NCI-H69 (cell line): ENCODE results near the gene RAPGEF3.

Experiments
- DNase-seq: peaks from one replicate; lab custom pipeline; 2025; lab: John Stamatoyannopoulos, UW

RAPGEF3 gene

DNA sequence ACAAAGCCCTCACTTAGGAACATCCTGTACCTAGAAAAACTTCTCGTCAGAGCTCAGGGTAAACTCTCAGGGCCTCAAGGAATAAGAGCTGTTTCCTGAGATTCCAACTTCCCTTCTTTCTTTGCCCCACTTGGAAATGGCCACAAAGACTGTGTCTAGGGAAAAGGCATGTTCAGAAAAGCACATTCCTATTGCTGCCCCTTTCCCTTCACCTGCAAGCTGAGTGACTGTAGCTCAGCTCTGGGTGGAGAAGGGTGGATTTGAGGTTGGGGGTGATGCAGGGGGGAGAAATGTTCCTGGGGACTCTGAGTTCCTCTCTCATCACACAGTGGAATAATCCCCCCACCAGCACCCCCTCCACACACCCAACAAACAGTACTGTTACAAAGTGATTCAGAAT is 40.1 kb downstream of the RAPGEF3 start:
- no peak for DNase-seq

DNA sequence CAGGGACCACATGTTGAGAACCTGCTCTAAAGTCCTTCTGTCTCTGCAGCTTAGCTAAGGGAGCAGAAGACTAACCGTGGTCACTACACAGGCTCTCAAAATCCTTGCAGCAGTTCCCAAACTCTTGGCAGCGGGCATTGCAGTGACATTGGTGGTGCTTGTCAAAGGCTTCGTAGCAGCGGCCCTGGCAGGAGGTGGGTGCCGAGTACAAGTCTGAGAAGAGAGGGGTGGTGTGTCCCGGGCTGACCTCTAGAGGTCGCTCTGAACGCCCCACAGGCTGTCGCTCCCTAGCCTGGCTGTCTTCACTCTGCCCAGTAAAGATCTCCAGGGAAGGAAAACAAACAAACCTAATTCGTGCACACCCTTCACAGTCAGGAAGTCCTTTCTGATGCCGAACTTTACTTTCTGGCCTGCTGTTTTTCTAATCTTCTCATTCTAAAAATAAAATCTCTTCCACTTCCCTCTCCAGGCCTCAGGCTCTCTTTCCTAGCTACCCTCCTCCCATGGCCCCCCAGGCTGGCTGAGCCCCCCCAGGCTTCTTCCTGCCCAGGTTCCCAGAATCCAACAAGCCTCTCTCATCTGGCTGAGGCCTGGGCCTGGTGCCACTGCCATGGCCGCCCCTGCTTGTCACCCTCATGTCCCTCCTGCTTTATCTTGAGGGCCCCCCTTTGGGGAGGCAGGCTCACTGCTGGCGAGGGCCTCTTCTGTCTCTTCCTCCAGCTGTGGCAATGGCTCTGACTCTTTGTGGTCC is 41.1 kb downstream of the RAPGEF3 start:
- peak; percentile 93 for DNase-seq

DNA sequence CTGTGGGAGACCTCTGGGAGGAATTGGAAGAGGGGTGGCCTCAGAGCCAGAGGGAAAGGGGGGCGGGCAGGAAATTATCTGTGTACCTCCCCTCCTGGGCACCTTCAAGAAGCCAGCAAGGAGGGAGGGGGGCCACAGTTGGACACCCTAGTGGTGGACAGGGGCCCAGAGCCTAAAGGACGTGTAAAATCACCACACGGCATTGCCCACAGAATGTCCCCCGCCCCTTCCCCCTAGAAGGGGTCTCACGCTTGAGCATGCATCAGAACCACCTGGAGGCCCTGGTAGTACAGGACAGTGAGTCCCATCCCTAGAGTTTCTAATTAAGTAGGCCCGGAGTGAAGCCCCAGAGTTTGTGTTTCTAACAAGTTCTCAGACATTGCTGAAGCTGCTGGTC is 41.6 kb downstream of the RAPGEF3 start:
- DNase-seq, result no peak

DNA sequence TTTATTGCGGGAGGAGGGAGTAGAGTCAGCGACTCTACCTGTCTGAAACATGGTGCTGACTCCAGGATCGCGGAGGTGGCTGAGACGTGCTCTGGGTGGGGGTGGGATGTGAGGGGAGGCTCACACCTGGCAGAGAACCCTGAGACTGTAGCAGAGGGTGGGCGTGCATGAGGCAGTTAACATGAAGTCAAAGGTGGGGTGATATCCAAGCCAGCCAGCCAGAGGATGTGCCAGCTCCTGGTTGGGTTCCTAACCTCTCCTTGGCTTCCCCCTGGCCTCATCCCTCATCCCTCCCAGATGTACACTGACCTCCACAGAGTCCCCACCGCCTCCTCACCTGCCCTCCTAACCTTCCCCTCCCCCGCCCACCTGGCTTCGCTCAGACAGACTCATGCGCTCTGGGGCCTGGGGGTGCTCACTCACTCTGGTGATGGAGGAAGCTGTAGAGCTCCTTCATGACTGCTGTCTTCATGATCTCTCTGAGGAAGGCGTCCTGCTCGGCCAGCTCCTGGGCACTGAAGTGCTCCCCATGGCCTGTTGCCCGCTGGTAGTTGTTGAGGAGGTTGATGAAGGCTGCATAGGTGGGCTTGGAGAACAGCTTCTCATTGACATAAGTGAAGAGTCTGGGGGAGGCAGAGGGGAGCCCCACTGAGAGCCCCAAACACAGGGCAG is 42.7 kb downstream of the RAPGEF3 start:
- no peak for DNase-seq

DNA sequence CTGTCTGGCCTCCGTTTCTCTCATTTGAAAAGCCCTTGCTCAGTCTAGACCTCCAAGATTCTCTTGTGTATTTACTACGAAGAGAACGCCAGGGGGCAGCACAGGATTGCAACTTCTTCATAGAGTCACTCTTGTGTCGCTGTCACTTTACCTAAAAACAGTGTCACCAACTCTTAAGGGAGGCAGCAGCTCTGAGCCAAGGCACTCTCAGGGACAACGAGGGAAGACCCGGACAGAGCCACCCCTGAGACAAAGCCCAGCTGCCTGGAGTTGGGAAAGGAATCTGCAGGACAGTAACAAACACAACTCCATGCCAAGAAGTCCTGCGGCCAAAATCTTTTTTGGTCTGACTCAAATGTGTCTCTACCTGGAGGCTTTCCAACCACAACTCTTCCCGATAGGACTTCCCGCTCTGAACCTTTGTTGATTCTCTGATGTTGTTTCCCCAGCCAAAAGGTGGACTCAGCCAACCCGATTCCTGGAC is 43.2 kb downstream of the RAPGEF3 start:
- peak; percentile 86 for DNase-seq

DNA sequence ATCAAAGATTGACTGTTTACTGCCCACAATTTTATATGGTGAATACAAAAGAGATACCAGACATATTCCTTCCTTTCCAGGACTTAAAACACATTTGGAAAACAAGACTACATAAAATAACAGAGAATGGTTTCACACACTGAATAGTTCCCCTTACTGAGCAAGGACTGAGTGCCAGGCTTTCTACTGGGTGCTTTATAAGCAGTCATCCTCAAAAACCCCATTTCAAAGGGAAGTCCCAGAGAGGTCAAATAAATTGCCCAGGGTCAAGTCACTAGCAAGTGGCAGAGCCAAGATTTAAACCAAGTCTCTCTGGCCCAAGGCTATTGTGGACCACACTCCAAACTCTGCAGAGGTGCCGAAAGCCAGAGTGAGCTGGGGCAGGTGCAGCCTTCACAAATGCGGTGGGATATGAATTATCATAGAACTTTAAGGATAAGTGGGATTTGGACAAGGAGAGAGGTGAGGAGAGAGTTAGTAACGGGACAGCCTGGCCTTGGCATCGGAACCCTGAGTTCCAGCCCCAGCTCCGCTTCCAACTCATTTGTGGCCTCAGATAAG is 43.8 kb downstream of the RAPGEF3 start:
- no peak for DNase-seq

DNA sequence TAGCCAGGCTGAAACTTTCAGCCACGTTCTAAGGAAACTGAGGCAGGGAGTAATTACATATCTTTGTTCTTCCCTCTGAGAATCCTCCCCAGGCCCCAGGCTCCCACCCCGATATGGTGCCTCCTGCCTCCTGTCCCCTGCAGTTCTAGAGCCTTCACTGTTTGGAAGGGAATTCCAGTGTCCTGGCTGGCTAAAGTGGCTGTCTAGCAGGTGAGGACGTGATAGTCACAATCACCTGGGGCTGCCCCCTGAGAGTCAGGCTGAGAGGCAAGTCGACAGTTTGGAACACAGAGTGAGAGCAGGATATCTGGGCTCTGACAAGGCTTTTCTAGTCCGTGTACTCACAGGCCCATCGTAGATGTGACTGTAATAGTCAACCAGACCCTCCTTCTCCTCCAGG is 46.5 kb downstream of the RAPGEF3 start:
- DNase-seq, result no peak

DNA sequence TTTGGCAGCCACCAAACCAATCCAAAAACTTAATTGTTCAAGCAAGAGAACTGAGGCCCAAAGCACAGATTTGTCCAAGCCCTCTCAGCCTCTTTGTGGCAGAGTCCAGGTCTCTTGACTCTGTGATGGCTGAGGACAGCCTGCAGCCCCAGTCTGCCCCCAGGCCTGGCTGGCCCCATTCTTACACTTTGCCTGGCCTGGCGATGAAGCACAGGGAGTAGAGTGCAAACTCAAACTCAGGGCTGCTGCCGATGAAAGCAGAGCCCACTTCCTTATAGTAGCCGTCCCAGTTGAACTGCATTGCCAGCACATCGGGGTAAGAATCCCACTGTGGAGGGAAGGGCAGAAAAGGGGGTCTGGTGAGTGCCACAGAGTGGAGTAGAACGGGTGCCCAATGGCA is 47.2 kb downstream of the RAPGEF3 start:
- no peak for DNase-seq

DNA sequence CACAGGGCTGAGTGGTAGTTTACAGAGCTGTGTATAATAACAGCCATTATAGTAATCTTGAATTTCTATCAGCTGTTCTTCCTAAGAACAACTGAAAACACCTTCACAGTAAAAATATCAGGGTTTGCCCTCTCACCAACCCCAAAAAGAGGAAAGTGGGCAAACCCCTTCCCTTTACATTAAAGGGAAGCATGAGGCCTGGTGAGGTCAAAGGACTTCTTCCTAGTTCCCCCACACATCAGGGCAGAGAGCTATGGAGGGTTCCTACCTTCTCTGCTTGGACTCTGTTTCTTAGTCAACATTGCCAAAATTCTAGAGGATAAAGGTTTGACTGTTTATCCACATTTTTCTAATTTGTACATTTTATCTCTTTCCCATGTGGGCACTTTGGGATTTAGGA is 48.4 kb downstream of the RAPGEF3 start:
- DNase-seq, result no peak

DNA sequence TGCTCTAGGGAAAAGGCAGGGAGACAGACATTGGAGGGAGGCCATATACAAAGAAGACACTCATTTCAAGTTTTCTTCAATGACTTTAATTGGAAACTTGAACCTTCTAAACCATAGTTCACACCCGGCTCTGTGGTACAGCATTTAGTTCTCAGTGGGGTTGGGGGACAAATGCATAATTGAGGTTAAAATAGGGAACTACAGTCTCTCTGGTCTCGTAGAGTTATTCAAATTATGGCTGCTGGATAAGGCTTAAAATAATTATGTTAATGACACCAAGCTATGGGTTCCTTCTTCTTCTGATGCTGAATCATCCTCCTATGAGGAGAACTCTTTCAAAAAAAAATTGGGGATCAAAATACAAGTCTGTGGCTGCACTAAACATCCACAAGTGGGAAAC is 49.0 kb downstream of the RAPGEF3 start:
- no peak for DNase-seq

DNA sequence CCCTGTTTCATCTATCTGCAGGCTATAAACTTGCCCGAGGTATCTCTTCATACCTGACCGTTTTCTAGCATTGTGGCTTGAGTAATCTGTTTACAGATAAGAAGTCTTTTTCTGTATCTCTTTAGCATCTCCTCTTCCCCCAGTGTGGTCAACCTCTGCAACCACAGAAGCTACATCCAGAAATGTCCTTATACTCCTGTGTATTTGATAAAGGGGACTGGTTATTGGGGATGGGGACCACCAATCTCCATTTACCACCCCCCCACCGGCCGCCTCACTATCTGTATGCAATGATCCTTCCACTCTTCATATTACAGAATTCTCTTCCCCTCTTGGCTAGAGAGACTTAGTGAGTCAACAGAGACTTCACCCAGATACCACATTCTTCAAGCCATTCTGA is 49.4 kb downstream of the RAPGEF3 start:
- DNase-seq, result no peak

DNA sequence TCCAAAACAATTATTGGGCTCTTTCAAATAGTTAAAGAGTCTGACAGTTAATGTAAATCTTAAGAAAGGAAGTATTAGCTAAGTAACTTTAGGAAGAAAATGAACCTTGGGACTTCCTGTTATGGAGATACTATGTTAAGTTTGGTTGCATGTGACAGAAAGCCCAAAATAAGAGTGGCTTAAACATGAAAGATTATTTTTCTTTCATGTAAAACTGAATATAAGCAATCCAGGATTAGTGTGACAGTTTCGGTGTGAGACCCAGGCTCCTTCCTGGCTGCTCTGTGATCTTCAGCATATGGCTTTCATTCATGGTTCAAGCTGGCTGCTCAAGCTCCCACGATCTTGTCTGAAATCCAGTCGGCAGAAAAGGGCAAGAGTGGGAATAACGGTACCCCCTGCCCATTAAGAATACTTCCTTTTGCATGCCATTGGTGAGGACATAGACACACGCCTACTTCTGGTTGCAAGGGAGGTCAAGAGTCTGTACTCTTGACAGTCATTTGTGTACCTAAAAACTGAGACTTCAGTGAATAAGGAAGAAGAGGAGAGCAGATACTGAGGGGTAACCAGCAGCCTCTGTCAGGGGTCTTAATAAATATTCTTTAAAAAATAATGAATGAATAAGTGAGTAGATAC is 50.7 kb downstream of the RAPGEF3 start:
- DNase-seq, result no peak

DNA sequence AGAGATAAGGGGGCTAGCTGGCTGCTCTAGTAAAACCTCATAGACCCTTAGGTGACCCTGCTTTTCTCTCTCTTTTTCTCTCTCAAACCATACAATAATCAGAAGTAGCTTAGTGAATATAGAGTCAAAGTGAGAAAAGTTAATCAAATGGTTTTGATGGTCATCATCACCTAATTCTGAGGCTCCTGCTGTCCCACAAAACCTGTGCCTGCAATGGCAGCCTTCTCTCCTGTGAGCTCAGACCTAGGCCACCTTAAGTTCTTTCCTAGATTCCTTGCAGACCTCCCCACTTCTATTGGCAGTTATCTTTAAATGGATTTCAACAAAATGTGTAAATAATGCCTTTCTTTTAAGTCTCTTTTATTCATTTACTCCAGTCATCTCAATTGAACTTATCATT is 51.3 kb downstream of the RAPGEF3 start:
- DNase-seq, result no peak

DNA sequence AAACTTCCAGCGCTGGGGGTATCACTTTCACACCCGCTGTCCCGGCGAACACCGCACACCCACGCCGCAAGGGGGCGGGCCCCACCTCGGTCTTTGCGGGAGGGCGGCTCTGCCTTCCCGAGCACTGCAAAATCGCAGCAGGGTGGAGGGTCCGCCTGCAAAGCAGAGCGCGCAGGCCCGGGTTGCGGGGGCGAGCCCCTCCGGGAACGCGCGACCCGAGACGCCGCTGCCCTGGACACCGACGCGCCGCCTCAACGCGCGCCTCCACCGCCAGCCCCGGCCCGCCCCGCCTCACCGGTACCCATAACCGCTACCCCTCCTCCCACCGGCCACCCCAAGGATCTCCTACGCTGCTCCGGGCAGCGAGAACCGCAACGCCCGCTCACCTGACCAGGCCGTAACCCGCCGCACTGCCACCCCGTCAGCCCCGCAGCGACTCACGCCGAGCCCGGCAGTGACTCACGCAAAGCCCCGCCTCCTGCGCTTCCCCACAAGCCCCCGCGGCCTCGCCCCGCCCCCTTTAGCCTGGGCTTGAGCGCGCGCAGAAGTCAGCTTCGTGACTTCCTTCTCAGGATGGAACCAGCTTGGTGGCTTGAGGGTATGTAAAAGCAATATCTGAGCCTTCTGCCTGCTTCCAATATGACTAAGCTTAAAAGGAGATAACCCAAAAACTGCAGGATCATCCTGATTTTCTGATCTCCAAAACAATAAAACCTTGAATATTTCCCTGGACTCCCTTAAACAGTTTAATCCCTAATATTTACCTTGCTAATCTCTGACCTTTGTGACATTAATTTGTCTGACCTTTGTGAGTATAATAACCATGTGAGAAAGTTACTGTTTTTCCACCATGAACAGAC is 52.9 kb downstream of the RAPGEF3 start, which contains the start of gene RPAP3:
Gene RPAP3, minus strand, starts transcription at position 465 of the 860 bp plus-strand sequence. CDS start 3,190 bp downstream, outside the sequence.
- peak; percentile 98 for DNase-seq

DNA sequence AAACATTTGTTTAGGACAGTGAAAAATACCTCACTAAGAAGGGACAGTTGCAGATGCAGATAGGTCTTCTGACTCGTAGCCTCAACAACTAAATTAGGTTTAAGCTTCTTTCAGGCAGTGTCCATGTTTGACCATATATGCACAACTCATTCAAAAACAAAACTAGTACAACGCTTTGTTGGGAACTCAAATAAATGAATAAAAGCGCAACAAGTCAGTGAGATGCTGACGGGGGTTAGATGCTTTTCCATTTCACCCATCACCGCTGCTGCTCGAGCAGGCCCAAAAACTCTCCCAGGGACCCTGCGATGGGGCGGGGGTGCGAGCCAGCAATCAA is 53.5 kb downstream of the RAPGEF3 start:
- no peak for DNase-seq

DNA sequence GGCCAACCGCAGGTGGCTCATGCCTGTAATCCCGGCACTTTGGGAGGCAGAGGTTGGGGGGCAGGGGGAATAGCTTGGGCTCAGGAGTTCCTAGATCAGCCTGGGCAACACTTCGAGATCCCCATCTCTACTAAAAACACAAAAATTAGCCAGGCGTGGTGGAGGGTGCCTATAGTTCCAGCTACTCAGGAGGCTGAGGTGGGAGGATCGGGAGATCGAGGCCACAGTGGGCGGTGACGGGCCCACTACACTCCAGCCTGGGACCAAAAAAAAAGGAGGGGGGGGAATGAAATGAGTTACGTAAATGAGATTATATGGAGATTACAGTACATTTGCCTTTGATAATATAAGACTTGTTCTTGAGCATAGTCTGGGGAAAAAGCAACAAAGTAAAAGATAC is 54.0 kb downstream of the RAPGEF3 start:
- no peak for DNase-seq

DNA sequence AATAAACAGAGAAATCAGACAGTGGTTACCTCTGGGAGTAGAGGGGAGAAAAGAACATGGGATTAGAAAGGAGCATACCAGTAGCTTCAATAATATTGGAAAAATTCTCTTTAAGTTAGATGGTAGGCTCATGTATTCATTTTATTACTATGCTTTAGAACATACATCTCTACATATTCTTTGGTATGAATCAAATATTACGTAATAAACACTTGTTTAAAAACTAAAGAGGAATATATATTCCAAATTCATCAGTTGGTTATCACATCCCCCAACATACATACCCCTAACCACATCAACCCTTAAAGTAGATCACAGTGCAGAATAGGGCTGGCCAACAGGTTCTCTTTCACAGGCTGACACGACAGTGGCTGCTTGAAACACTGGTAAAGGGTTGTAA is 58.4 kb downstream of the RAPGEF3 start:
- DNase-seq, result no peak

DNA sequence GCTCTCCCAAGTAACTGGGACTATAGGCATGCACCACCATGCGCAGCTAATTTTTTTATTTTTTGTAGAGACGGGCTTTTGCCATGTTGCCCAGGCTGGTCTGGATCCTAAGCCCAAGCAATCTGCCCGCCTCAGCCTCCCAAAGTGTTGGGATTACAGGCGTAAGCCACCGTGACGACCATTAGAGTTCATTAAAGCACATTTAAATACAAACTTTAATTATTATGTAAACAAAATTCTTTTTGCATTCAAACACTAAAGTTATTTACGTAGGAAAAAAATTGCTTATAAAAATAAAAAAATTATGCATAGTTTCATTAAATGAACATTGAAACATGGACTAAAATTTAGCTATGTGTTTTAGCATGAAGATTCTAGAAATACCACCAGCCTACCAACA is 60.0 kb downstream of the RAPGEF3 start:
- no peak for DNase-seq

DNA sequence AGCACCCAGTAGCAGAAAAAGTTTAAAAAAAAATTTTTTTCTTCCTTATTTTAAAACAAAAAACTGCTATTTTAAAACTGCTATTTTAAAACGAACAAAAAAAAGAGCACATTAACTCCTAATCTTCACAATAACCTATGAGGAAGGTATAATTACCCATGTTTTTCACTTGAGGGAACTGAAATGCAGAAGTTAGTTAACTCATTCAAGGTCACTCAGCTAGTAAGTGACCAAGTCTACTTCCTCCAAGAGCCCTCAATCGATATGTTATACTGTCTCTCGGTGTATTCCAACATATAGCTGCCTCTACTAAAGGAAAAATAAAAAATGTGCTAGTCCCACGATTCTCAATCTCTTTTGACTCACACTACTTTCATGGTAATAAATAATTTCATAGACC is 60.6 kb downstream of the RAPGEF3 start:
- no peak for DNase-seq

DNA sequence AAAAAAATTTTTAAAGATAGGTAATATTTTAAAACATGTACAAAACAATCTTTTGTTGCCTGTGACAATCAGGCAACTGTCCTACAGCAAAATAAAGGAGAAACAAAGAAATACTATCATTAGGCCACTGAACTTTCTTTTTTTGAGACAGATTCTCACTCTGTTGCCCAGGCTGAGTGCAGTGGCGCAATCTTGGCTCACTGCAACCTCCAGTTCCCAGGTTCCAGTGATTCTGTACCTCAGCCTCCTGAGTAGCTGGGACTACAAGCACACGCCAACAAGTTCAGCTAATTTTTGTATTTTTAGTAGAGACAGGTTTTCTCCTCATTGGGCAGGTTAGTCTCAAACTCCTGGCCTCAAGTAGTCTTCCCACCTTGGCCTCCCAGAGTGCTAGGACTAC is 69.5 kb downstream of the RAPGEF3 start:
- DNase-seq, result no peak

DNA sequence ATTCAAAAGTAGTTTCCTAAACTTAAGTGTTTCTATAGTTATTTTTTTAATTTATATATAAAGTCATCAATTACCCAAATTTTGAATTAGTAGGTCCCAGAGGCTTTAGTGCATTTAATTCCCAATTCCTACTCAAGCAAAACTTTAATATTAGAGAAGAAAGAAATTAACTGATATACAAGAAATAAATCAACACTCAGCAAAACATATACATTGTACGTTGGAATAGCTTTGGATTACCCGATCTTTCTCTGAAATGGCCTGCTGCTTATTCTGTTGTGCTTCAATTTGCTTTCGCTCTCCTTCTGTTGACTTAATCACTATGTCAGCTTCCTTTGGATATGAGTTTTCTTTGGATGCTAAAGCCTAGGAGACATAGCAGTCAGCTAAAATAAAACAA is 71.0 kb downstream of the RAPGEF3 start:
- DNase-seq, result no peak

DNA sequence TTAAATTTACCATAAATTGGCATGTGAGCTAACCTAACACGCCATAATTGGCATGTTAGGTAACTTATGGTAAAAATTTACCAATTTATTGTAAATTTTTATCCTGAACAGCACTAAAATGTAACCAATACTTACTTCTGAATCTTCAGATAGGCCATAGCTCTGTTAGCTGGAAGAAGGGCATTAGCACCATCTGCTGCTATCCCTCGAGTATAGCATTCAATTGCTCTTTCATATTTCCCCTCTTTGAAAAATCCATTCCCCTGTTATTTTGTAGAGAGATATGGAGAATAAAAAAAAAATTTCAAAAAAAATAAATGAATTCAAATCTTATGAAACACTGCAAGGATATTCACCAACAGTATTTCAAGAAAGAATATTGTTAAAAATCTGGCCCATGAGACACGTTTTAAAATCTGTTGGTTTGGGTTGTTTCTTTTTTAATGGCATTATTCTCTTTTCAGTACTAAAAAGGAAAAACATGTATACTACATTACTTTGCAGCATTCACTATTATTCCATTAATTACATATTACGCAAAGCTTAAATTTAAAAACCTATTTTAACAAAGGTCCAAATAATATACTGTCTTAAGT is 71.9 kb downstream of the RAPGEF3 start:
- peak; percentile 64 for DNase-seq
